Activated effector memory CD4-positive, alpha-beta T cell treated with anti-CD3 and anti-CD28 coated beads, Interleukin-2, amount 50 U/mL, for 16 hours (primary cell): Measurements from ENCODE around the gene RAB30.

Experiments used
- DNase-seq: peaks from one replicate; pipeline ENCODE4 v3.0.0-alpha.2; 2020

The RAB30 gene

DNA sequence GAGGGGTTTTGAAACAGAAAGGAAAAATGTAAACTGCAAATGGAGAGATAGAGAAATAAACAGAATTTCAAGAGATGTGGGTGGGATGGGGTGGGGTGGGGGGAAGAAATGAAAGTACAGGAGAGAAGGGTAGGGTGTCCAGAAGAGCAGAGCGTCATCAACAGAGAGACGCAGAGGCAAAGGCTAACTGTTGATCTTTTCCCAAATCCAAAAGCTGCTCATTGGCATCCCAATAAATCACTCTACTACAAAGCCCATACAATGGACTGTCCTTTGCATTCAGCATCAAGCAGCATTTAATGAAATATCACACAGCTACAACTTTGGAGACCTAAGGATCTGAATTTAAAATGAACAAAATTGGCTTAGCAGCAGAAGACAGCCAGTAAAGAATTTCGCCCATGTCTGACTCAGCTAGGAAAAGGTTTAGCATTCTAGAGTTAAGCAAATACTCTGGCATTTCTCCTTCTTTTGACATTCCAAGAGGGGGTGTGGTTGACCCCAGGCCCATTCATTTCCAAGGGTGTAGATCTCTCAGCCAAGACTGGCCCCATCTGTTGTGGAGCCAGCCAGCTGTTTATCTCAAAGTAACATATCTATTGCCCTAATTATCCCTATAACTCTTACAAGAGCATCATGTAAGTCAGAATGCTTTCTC lies 1.5 kb downstream of the RAB30 start:
- DNase-seq, result no peak

DNA sequence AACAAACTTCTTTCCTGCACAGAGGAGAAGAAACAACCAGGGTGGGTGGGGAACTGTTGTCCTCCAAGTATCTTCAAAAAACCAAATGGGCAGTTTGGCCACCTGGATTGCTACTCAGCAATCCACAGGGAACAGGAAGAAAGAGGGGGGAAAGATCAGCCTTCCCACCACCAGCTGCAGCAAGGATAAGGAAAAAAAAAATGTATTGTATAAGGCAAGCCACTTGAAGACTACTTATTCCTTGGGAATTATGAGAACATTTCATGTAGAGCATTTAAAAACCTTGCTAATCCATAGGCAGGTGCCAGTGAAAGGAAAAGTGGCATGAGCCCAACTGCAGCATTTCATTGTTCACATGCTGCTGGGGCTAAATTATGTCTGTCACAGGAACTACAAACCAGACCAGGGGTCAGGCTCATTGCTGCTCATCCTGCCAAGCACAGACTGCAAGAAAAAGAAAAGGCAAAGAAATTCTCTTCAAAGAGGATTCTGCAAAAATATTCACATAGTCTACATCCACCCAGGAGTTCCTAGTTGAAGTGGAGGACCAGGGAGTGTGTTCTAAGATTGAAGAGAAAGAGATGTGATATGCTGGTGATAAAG lies 2.2 kb downstream of the RAB30 start:
- DNase-seq, result no peak

- DNase-seq, result no peak
Measured at GRCh38 chr11:83068568-83068967, 3.1 kb downstream of the RAB30 start.

- DNase-seq, result no peak
Measured at GRCh38 chr11:83064011-83064410, 7.7 kb downstream of the RAB30 start.

DNA sequence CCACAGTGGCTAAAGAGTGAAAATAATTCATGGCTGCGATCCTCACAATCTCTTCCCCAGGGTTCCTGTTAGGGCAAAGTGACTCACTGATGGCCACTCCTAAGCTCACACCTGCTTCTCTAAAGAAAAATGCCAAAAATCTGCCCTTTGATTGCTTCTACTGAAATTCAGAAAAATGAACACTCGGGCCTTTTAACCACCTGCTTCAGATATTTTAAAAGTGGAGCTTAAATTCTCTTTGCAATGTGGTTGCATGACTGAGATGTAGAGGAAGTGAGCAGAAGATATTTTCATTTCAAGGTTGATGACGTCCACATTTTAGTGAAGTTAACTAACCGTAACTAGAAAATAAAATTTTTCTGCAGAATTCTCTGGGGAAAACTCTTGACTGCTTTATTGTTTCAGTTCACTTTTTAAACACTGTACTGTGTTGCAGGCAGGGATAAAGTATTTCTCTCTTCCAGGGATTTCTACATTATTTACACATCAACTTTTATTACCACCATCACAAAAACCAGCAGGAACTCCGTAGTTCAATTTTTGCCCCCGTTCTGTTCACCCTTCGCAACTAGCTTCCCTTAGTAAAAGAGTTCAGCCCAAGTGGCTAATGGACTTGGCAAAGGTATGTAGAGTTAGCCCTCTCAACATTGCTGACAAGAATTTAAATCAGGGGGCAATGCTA lies 8.5 kb downstream of the RAB30 start:
- no peak for DNase-seq

GRCh38 chr11:83061883-83062282 lies 9.8 kb downstream of the RAB30 start:
- DNase-seq, result no peak

DNA sequence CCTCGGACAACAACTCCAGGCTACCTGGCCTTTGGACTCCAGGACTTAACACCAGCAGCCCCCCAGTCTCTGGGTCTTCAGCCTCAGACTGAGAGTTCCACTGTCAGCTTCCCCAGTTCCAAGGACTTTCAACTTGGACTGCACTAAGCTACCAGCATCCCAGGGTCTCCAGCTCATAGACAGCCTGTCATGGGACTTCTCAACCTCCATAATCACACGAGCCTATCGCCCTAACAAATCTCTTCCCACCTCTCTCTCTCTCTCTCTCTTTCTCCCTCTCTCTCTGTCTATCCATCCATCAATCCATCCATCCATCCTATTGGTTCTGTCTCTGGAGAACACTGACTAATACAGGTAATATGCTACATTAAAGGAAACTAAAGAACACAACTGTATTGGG lies 10.7 kb downstream of the RAB30 start:
- DNase-seq, result no peak

GRCh38 chr11:83057721-83058120 lies 14.0 kb downstream of the RAB30 start:
- DNase-seq, result no peak

DNA sequence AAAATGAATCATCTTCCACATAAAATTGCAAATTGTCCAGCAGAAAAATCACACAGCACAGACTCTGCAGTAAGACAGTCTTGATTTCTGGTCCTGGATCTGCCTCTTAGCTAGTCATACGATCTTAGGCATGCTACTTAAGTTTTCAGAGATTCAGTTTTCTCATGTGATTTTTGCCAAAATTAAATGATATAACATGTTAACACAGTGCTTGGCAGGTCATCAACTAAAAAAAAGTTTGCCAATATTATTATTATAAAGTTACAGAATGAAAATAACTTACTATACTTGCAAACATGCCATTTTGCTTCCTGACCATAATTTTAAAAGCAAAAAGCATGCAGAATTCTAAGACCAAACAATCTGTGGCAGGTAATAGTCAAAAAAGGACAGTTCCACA lies 15.1 kb downstream of the RAB30 start:
- no peak for DNase-seq

- no peak for DNase-seq
Measured at GRCh38 chr11:83056204-83056603, 15.5 kb downstream of the RAB30 start.

- DNase-seq, result no peak
Measured at GRCh38 chr11:83054904-83055380, 16.8 kb downstream of the RAB30 start.

GRCh38 chr11:83054001-83054400 lies 17.7 kb downstream of the RAB30 start:
- no peak for DNase-seq

GRCh38 chr11:83051760-83052671 lies 19.7 kb downstream of the RAB30 start:
- no peak for DNase-seq

GRCh38 chr11:83047515-83048225 lies 24.0 kb downstream of the RAB30 start:
- no peak for DNase-seq

- DNase-seq, result no peak
Measured at GRCh38 chr11:83046621-83047172, 25.0 kb downstream of the RAB30 start.

GRCh38 chr11:83044958-83045712 lies 26.6 kb downstream of the RAB30 start:
- DNase-seq, result no peak

DNA sequence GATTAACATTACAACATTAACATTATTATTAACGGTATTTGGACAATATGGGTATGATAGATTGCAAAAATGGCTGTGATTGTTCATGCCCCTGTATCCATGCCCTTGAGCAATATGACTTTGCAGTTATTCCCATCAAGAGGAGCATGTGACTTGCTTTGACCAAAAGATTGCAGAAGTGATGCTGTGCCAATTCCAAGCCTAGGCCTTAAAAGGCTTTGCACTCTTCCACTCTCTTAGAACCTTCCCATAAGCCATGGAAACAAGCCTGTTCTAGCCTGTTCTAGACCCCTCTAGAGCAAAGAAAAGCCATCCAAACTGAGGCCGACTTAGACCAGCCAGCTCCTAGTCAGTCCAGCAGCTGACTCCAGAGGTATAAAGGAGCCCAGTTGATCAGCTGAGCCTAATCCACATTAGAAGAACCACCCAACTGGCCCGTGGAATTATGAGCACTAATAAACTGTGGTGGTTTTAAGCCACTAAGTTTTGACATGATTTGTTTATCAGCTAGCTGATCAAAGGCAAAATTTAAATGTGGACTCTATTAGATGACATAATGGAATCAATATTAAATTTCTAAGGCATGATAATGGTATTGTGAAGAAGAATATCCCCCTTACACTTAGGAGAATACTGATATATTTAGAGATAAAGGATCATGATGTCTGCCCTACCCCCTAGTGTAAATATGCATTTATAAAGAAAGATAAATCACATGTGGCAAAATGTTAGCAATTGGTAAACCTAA lies 28.6 kb downstream of the RAB30 start:
- no peak for DNase-seq

DNA sequence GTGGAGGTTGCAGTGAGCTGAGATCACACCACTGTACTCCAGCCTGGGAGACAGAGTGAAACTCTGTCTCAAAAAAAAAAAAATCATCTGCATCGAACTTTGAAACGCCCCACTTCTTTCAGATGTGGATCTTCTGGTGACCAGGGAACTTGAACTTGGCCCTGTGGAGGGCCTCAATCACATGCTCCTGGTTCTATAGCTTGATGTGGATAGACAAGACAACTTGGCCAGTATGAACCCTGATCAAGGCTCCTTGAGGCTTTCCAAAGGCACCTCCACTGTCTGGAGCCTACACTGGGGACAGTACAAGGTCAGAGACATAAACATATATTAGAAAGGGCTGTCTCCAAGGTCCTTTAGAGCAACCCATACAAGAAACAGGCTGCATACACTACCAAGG lies 30.6 kb downstream of the RAB30 start:
- no peak for DNase-seq

- no peak for DNase-seq
Measured at GRCh38 chr11:83039566-83039965, 32.1 kb downstream of the RAB30 start.

DNA sequence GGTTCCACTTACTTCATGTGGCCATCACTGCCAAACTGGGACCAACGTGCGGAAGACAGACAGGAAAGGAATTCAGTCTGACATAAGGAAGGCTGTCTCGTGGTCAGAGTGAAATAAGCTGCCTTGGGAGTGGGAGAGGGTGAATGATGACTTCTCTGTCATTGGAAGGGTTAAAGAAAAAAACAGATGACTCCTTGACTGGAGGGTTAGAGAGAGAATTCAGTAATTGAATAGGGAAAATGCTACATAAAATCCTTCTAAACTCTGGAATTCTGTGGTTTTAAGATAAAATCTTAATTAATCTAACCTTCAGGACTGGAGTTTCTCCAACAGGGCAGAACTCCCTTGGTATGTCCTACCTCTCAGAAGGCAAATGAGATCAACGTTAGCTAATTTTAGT lies 33.8 kb downstream of the RAB30 start:
- DNase-seq, result no peak

DNA sequence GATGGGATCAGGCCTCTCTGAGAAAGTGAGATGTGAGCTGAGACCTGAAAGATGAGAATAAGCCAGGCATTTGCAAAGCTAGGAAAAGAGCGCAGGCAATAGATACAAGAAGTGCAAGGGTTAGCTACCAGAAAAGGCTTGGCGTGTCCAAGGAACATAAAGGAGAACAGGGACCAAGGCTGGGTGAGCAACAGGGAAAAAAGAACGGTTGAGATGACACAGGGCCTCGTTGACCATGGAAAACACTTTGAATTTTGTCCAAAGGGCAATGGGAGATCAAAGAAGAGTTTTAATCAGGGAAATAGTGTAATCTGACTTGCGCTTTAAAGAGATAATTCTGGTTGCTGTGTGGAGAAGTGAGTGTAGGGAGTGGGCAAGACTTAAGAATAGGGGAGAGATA lies 35.0 kb downstream of the RAB30 start:
- no peak for DNase-seq
